HG03439 (cell line): Measurements from ENCODE around the gene NKX6-2.
"Not testable (repeated sequence)": the region's sequence is repeated elsewhere in the genome, so short reads cannot be mapped to it uniquely, and the experiment has no call there.

Source experiments
- ATAC-seq: cut with Tn5 transposase; IDR thresholded peaks from one replicate; pipeline ENCODE4 v1.9.1; 2021; ENCODE audit warnings: mild to moderate bottlenecking, moderate library complexity; ENCODE audit not compliant: unreplicated experiment

Gene NKX6-2

GRCh38 chr10:132799865-132800264 is 13.9 kb upstream of the NKX6-2 start:
- ATAC-seq = no peak

- ATAC-seq = no peak
These were observed 12.9 kb upstream of the NKX6-2 start for GRCh38 chr10:132798876-132799275.

GRCh38 chr10:132798403-132798802 is 12.5 kb upstream of the NKX6-2 start:
- ATAC-seq = no peak

GRCh38 chr10:132797986-132798385 is 12.0 kb upstream of the NKX6-2 start:
- not testable (repeated sequence) for ATAC-seq

GRCh38 chr10:132796846-132797245 is 10.9 kb upstream of the NKX6-2 start:
- no peak for ATAC-seq

GRCh38 chr10:132793871-132794849 is 8.2 kb upstream of the NKX6-2 start:
- ATAC-seq = no peak

GRCh38 chr10:132793213-132793612 is 7.3 kb upstream of the NKX6-2 start:
- no peak for ATAC-seq

- no peak for ATAC-seq
These were observed 6.8 kb upstream of the NKX6-2 start for GRCh38 chr10:132792796-132793195.

GRCh38 chr10:132792099-132792498 is 6.2 kb upstream of the NKX6-2 start:
- ATAC-seq = not testable (repeated sequence)

- no peak for ATAC-seq
These were observed 5.2 kb upstream of the NKX6-2 start for GRCh38 chr10:132790934-132791829.

GRCh38 chr10:132790470-132790869 is 4.5 kb upstream of the NKX6-2 start:
- ATAC-seq = no peak

- ATAC-seq = no peak
These were observed 3.8 kb upstream of the NKX6-2 start for GRCh38 chr10:132789659-132790148.

- no peak for ATAC-seq
These were observed 2.9 kb upstream of the NKX6-2 start for GRCh38 chr10:132788831-132789219.

GRCh38 chr10:132788180-132788830 is 2.4 kb upstream of the NKX6-2 start:
- no peak for ATAC-seq

- no peak for ATAC-seq
These were observed 1.7 kb upstream of the NKX6-2 start for GRCh38 chr10:132787495-132788179.

GRCh38 chr10:132786884-132787494 is 1.0 kb upstream of the NKX6-2 start:
- ATAC-seq = no peak

GRCh38 chr10:132786476-132786883 is 533 bp upstream of the NKX6-2 start:
- ATAC-seq = no peak

- ATAC-seq = no peak
These were observed 853 bp downstream of the NKX6-2 start for GRCh38 chr10:132784866-132785722.
